Brain microvascular endothelial cell (primary cell): Measurements from ENCODE around the gene SNX9.
A peak's percentile ranks its signal among the peaks of the same experiment; 100 is the strongest.

Experiments used
- DNase-seq: peaks from one replicate; pipeline ENCODE4 v3.0.0-alpha.2; 2020
- H3K27ac ChIP-seq: fragments of 250-450 bp; sonication (Bioruptor Pico); 2 replicates; pipeline ENCODE4 v1.5.1; 2020; ENCODE audit warnings: mild to moderate bottlenecking, moderate library complexity
- H3K27me3 ChIP-seq: fragments of 250-450 bp; sonication (Bioruptor Pico); replicated peaks from 2 replicates; pipeline ENCODE4 v1.5.1; 2020; ENCODE audit warnings: mild to moderate bottlenecking
- H3K36me3 ChIP-seq: fragments of 250-450 bp; sonication (Bioruptor Pico); replicated peaks from 2 replicates; pipeline ENCODE4 v1.5.1; 2020; ENCODE audit warnings: mild to moderate bottlenecking
- H3K4me3 ChIP-seq: 2 replicates; pipeline ENCODE4 v1.5.1; 2011; ENCODE audit warnings: low read depth, mild to moderate bottlenecking, control low read depth, low read length, moderate library complexity
- in situ Hi-C: cut with HindIII; loops from 2 replicates; pipeline ENCODE4 v1.10.0; 2017; ENCODE audit warnings: low sequenced_read_pairs, low pct_ligation_motif_present
- TF ChIP-seq, protein P1 (sequence below): IDR thresholded peaks from 2 replicates; pipeline ENCODE4 v1.5.1; 2011; ENCODE audit warnings: low read depth, mild to moderate bottlenecking, moderate library complexity, low read length, control low read depth, inconsistent platforms; ENCODE audit errors: missing control alignments

The SNX9 gene

DNA sequence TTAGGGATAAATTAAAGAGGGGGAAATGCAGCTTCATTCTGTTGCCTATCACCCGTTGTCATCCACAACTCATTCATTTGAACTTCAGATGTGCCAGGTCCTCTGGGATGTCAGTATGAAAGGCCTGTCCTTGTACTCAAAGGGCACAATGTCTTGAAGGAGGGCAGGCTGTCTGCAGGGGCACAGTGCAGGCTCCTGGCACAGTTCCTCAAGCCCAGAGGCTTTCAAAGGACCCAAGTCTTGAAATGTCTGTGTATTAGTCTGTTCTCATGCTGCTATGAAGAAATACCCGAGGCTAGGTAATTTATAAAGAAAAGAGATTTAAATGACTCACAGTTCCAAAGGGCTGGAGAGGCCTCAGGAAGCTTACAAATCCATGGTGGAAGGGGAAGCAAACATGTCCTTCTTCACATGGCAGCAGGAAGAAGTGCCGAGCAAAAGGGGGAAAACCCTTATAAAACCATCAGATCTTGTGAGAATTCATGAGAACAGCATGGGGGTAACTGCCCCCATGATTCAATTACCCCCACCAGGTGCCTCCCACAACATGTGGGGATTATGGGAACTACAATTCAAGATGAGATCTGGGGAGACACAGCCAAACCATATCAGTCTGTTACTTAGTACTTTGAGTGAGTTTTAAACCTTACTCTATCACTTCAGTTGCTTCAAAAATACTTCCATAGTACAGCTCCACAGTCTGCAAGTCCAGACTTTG lies 9.4 kb downstream of the SNX9 start:
- Histone ChIP-seq H3K27ac (peak overlapping the region; percentile 15), H3K27me3 (no peaks in the 10 kb centered on the region), H3K36me3 (no peaks in the 10 kb centered on the region), H3K4me3 (no peak overlapping the region)
- in situ Hi-C loops: no loop called here
- TF ChIP-seq, protein P1, sequence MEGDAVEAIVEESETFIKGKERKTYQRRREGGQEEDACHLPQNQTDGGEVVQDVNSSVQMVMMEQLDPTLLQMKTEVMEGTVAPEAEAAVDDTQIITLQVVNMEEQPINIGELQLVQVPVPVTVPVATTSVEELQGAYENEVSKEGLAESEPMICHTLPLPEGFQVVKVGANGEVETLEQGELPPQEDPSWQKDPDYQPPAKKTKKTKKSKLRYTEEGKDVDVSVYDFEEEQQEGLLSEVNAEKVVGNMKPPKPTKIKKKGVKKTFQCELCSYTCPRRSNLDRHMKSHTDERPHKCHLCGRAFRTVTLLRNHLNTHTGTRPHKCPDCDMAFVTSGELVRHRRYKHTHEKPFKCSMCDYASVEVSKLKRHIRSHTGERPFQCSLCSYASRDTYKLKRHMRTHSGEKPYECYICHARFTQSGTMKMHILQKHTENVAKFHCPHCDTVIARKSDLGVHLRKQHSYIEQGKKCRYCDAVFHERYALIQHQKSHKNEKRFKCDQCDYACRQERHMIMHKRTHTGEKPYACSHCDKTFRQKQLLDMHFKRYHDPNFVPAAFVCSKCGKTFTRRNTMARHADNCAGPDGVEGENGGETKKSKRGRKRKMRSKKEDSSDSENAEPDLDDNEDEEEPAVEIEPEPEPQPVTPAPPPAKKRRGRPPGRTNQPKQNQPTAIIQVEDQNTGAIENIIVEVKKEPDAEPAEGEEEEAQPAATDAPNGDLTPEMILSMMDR: no peak
- no peak for DNase-seq

DNA sequence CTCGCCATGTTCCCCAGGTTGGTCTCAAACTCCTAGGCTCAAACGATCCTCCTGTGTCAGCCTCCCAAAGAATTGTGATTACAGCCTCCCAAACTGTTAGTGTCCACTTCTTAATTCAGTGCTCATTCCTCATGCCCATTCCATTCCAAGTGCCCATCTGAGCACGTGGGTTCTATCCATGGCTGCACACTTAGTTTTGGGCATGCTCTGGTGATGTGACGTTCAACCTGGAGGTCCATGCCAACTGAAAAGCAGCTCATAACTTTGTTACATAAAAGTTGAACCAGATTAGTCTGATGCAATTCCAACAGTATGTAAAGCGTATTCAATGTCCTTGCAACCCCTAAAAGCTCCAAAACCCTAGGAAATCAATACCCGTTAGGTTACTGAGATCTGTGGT lies 11.5 kb downstream of the SNX9 start:
- Histone ChIP-seq H3K4me3 (no peak overlapping the region), H3K27ac (no peak overlapping the region)
- in situ Hi-C loops: no loop called here

DNA sequence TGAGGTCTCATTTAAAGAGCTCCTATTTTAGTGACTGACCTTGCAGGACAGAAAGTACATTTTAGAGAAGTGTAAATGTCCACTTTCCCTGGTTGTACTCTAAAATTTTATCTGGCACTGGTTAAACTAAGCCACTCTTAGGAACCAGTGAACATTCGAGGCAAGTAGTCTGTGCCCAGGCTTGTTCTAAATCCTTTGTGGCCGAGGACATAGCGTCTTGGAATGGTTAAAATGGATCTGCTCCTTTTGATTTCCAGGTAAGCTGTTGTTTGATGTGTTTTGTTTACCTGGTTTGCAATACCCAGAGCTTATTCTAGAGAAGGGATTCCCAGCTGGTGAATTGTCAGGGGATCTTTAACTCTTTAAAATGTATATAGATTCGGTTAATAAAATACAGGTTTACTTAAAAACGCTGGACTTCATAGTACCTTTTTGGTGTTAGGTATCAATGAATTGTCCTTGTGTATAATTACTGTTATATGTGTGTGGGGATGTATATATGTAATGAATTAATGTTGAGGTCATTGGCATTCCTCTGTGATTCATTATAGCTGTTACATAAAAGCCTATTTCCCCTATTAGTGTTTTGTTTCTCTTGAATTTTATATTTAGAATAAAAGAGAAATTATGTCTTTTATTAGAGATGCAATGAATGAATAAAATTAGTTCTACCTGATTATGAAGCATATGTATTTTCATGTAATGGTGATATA lies 15.8 kb downstream of the SNX9 start:
- in situ Hi-C loops: no loop called here
- Histone ChIP-seq H3K27ac (no peak overlapping the region), H3K36me3 (no peaks in the 10 kb centered on the region), H3K4me3 (no peak overlapping the region), H3K27me3 (no peaks in the 10 kb centered on the region)
- TF ChIP-seq, protein P1: no peak
- DNase-seq: no peak

More for the DNA sequence above, 11.5 kb downstream of the SNX9 start:
- TF ChIP-seq, protein P1: no peak
- Histone ChIP-seq H3K27me3 (no peaks in the 10 kb centered on the region), H3K36me3 (no peaks in the 10 kb centered on the region)
- no peak for DNase-seq

DNA sequence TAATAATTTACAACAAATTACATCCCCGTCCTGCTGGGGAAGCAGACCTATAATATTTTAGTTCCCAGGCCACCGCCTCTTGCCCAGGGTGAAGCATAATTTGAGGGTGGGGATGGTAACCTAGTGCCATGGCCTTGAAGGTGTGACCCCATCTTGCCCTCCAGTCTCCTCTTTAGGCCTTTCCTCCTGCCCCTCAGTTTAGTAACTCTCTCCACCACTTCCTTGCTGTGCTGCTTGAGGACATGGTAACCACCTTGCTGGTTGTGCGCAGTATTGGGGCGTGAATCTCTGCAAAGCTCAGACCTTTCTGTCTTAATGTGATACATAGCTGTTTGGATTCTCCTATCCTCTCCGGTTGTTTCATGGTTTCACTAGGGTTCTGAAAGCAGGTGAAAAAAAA lies 16.6 kb downstream of the SNX9 start:
- DNase-seq: no peak
- in situ Hi-C loops: no loop called here
- Histone ChIP-seq H3K4me3 (no peak overlapping the region), H3K27me3 (no peaks in the 10 kb centered on the region), H3K27ac (no peak overlapping the region), H3K36me3 (no peaks in the 10 kb centered on the region)
- TF ChIP-seq, protein P1: no peak

DNA sequence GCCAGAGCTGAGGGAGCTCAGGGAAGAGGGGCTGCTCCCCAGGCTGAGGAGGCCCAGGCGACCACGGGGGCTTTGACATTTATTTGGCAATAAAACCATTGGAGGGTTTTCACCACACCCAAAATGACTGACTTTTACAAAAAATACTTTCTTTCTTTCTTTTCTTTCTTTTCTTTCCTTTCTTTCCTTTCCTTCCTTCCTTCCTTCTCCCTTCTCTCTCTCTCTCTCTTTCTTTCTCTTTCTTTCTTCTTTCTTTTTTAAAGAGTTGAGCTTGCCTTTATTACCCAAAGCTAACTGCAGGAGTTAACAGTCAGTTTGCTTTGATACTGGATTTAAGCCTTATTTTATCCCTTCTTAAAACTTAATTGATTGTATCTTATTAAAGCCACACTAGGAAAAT lies 17.2 kb downstream of the SNX9 start:
- no peak overlapping the region for H3K27ac ChIP-seq
- H3K4me3 ChIP-seq: no peak overlapping the region
- no peaks in the 10 kb centered on the region for H3K27me3 ChIP-seq
- TF ChIP-seq, protein P1: no peak
- no peak for DNase-seq
- no peaks in the 10 kb centered on the region for H3K36me3 ChIP-seq
- in situ Hi-C loops: no loop called here
